A673 (cell line): ENCODE data around the gene CHORDC1. TPM values are rescaled to one million over a fixed set of nuclear protein-coding genes. Genes with fewer than 3 reads are reported as not detected.
"Not testable (repeated sequence)": the region's sequence is repeated elsewhere in the genome, so short reads cannot be mapped to it uniquely, and the experiment has no call there.

Experiments
- BruUV-seq: library from RNA; stranded (reverse); fragments of 400-500 nt; replicated peaks from 2 replicates; lab custom pipeline; 2021; lab: Mats Ljungman, UMichigan
- CTCF ChIA-PET: fragments of 300-600 bp; sonication (Branson Sonifier 250); formaldehyde crosslinking; loops from one replicate; lab custom pipeline; 2022; ENCODE audit warnings: antibody characterized with exemption; lab: Charles Lee
- POLR2A ChIA-PET: fragments of 300-600 bp; sonication (Branson Sonifier 250); formaldehyde crosslinking; loops from one replicate; lab custom pipeline; 2022; ENCODE audit warnings: antibody characterized with exemption; ENCODE audit not compliant: low non-redundant PET; lab: Charles Lee
- DNase-seq: peaks from one replicate; pipeline ENCODE4 v3.0.0-alpha.2; 2015; ENCODE audit warnings: low spot score
- H3K27ac ChIP-seq: fragments of 200-600 bp; sonication (generic); 2 replicates; pipeline ENCODE4 v1.5.1; 2016; ENCODE audit warnings: mixed run types, low read depth, mild to moderate bottlenecking, mixed read lengths, antibody characterized with exemption, low read length; ENCODE audit not compliant: poor library complexity, severe bottlenecking
- H3K27me3 ChIP-seq: fragments of 200-600 bp; sonication (generic); replicated peaks from 2 replicates; pipeline ENCODE4 v1.6.1; 2017; ENCODE audit warnings: mixed run types, low read depth, mild to moderate bottlenecking, mixed read lengths, antibody characterized with exemption, low read length; ENCODE audit not compliant: insufficient read depth, poor library complexity
- H3K36me3 ChIP-seq: fragments of 200-600 bp; sonication (generic); 2 replicates; pipeline ENCODE4 v1.6.1; 2016; ENCODE audit warnings: mixed run types, mild to moderate bottlenecking, mixed read lengths, antibody characterized with exemption, low read length; ENCODE audit not compliant: insufficient read depth, poor library complexity, severe bottlenecking
- H3K4me1 ChIP-seq: fragments of 200-600 bp; sonication (generic); 2 replicates; pipeline ENCODE4 v1.6.1; 2017; ENCODE audit warnings: mixed run types, mild to moderate bottlenecking, mixed read lengths, antibody characterized with exemption, low read length; ENCODE audit not compliant: insufficient read depth, poor library complexity, severe bottlenecking
- H3K4me3 ChIP-seq: fragments of 200-600 bp; sonication (generic); 2 replicates; pipeline ENCODE4 v1.5.1; 2016; ENCODE audit warnings: low read depth, mixed run types, mild to moderate bottlenecking, mixed read lengths, low read length; ENCODE audit not compliant: poor library complexity, severe bottlenecking
- H3K9me3 ChIP-seq: fragments of 200-600 bp; sonication (generic); 2 replicates; pipeline ENCODE4 v1.6.1; 2016; ENCODE audit warnings: mixed run types, low read depth, mild to moderate bottlenecking, mixed read lengths, antibody characterized with exemption, low read length; ENCODE audit not compliant: poor library complexity, severe bottlenecking
- CTCF ChIP-seq: fragments of 300-800, 200-600 bp; sonication (generic); conservative IDR thresholded peaks from 2 replicates; pipeline ENCODE4 v1.5.1; 2017; ENCODE audit warnings: low read depth, mild to moderate bottlenecking, antibody characterized with exemption, low read length, moderate library complexity, mixed read lengths
- EZH2 ChIP-seq: fragments of 200-600 bp; sonication (generic); IDR thresholded peaks from 2 replicates; pipeline ENCODE4 v1.6.1; 2017; ENCODE audit warnings: borderline replicate concordance, low read depth, mild to moderate bottlenecking, mixed read lengths, antibody characterized with exemption, low read length; ENCODE audit not compliant: poor library complexity, severe bottlenecking
- intact Hi-C: fragments of 100-400 bp; cut with micrococcal nuclease; formaldehyde crosslinking; loops from one replicate; pipeline ENCODE4 v1.10.0; 2022; ENCODE audit not compliant: unreplicated experiment
- total RNA-seq: library from RNA; stranded (reverse); gene quantifications from 2 replicates; pipeline ENCODE4 v1.2.3, GENCODE V29; 2021

Gene CHORDC1
- total RNA-seq, 1 experiment from 2014 or later: 244 TPM

GRCh38 chr11:90242894-90243416 lies 20.1 kb upstream of the CHORDC1 start:
- TF ChIP-seq CTCF: no peak
- no peak for TF ChIP-seq EZH2
- Histone ChIP-seq H3K36me3 (no peaks in the 10 kb centered on the region), H3K27me3 (no peaks in the 10 kb centered on the region), H3K9me3 (no peaks in the 10 kb centered on the region), H3K4me1 (no peaks in the 10 kb centered on the region), H3K27ac (no peak overlapping the region), H3K4me3 (no peak overlapping the region)
- no peak for DNase-seq
- ChIA-PET CTCF (no interaction called here), POLR2A (no interaction called here)
- no TSS peak for BruUV-seq
- intact Hi-C loops: no loop called here

GRCh38 chr11:90241414-90241813 lies 18.6 kb upstream of the CHORDC1 start:
- no peak for TF ChIP-seq EZH2
- TF ChIP-seq CTCF: no peak
- no peaks in the 10 kb centered on the region for H3K4me1 ChIP-seq
- no peak overlapping the region for H3K4me3 ChIP-seq
- no TSS peak for BruUV-seq
- ChIA-PET POLR2A (no interaction called here), CTCF (no interaction called here)
- no peaks in the 10 kb centered on the region for H3K27me3 ChIP-seq
- no peaks in the 10 kb centered on the region for H3K9me3 ChIP-seq
- H3K27ac ChIP-seq: no peak overlapping the region
- no peak for DNase-seq
- no peaks in the 10 kb centered on the region for H3K36me3 ChIP-seq
- intact Hi-C loops: no loop called here

- BruUV-seq, intact Hi-C loops, CTCF ChIA-PET, H3K27me3 ChIP-seq, POLR2A ChIA-PET, H3K27ac ChIP-seq, H3K36me3 ChIP-seq, H3K9me3 ChIP-seq, H3K4me3 ChIP-seq, DNase-seq, H3K4me1 ChIP-seq: not testable (repeated sequence)
Observed at GRCh38 chr11:90239967-90240636, 17.3 kb upstream of the CHORDC1 start.

GRCh38 chr11:90237004-90237403 lies 14.2 kb upstream of the CHORDC1 start:
- no peaks in the 10 kb centered on the region for H3K4me1 ChIP-seq
- intact Hi-C loops: no loop called here
- TF ChIP-seq CTCF: no peak
- no peak for TF ChIP-seq EZH2
- H3K27ac ChIP-seq: no peak overlapping the region
- no peak for DNase-seq
- POLR2A ChIA-PET: no interaction called here
- no peaks in the 10 kb centered on the region for H3K27me3 ChIP-seq
- CTCF ChIA-PET: interaction anchor here (0.8 kb wide), 1 partner anchor 13 kb away, joined by 3 read pairs; no protein-coding TSS in a partner anchor
- no peaks in the 10 kb centered on the region for H3K36me3 ChIP-seq
- no peak overlapping the region for H3K4me3 ChIP-seq
- no TSS peak for BruUV-seq
- no peaks in the 10 kb centered on the region for H3K9me3 ChIP-seq
